ENCODE measurements around the gene ZNF740. TPM values are rescaled to one million over a fixed set of nuclear protein-coding genes. Genes with fewer than 3 reads are reported as not detected.

The ZNF740 gene
- polyA plus RNA-seq, 1 of the 3 experiments (the other 2 are of a cell fraction) = 14.6 TPM

DNA sequence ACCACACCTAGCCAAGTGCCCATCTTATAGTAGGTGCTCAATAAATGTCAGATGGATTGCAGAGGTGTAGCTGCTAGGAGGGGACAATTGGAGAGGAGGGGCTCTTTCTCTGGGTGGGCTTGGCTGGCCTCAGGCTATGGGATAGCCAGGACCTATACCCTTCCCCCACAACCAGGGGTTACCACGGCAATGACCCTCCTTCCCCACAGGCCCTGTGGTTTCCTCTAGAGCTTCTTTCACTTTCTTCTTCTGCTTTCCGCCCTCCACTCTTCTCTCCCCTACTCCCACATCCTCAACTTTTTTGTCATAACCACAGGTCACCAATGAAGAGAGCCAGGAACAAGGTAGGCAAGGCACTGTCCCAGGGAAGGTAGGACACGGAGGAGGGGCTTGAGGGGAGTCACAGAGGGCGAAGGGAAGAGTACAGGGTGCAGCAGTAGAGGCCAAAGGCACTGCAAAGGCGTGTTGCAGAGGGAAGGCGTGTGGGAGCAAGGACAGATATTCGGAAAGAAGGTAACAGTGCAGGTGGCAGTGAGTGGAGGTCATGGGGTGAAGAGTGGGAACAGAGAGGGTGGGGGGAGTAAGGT, 28.4 kb downstream of the ZNF740 start:
- 78% methylated on average over 7 of the region's 7 CpGs for WGBS (ENCODE audit: low lambda C conversion rate)

More for the DNA sequence above, 28.4 kb downstream of the ZNF740 start:
- Histone ChIP-seq H2AFZ (ENCODE audit: low read depth) (no peak overlapping the region), H3K4me3 (ENCODE audit: low read depth in 2 of 2, low read length in 1 of 2) (no peak overlapping the region), H3K36me3 (replicated peaks in 1 of 2; ENCODE audit: control insufficient read depth in 1 of 2, insufficient read depth in 2 of 2, low read length in 1 of 2) (peaks cover 21 to 32% of the 10 kb centered on the region in 2 experiments), H3K9me2 (no peaks in the 10 kb centered on the region), H3K9ac (no peak overlapping the region), H3K79me2 (ENCODE audit: insufficient read depth) (no peaks in the 10 kb centered on the region), H4K20me1 (ENCODE audit: insufficient read depth) (no peaks in the 10 kb centered on the region), H3K4me2 (no peak overlapping the region), H3F3A (replicated peaks; ENCODE audit: insufficient read depth) (peaks cover 13% of the 10 kb centered on the region), H3K27me3 (ENCODE audit: insufficient read depth) (no peaks in the 10 kb centered on the region), H3K4me1 (ENCODE audit: control insufficient read depth in 1 of 2, insufficient read depth in 2 of 2, low read depth in 1 of 2, low read length in 1 of 2) (peaks cover 3 to 11% of the 10 kb centered on the region in 2 experiments; a peak in 2 of 4 replicates), H3K27ac (ENCODE audit: low read depth in 2 of 2, low read length in 1 of 2) (no peak overlapping the region), H3K9me3 (no peaks in the 10 kb centered on the region)
- no peak for DNase-seq
- ChIA-PET POLR2A (interaction anchor here (0.6 kb wide), 1 partner anchor 89 kb away, joined by 3 read pairs; no protein-coding TSS in a partner anchor), CTCF (interaction anchor here (0.9 to 14.8 kb wide), 8 partner anchors 11 to 143 kb away, joined by 3 to 363 read pairs (median 28); partner anchors contain the start of genes ESPL1, MYG1 and PFDN5)
- TF ChIP-seq CTCF (IDR thresholded peaks at IDR 0.05) = no peak
- TF ChIP-seq USF2 (IDR thresholded peaks at IDR 0.05; ENCODE audit: borderline replicate concordance, low read depth, low read length) = no peak
- no peak for TF ChIP-seq YY1 (IDR thresholded peaks at IDR 0.05; ENCODE audit: low read depth)
- TF ChIP-seq, protein P1, sequence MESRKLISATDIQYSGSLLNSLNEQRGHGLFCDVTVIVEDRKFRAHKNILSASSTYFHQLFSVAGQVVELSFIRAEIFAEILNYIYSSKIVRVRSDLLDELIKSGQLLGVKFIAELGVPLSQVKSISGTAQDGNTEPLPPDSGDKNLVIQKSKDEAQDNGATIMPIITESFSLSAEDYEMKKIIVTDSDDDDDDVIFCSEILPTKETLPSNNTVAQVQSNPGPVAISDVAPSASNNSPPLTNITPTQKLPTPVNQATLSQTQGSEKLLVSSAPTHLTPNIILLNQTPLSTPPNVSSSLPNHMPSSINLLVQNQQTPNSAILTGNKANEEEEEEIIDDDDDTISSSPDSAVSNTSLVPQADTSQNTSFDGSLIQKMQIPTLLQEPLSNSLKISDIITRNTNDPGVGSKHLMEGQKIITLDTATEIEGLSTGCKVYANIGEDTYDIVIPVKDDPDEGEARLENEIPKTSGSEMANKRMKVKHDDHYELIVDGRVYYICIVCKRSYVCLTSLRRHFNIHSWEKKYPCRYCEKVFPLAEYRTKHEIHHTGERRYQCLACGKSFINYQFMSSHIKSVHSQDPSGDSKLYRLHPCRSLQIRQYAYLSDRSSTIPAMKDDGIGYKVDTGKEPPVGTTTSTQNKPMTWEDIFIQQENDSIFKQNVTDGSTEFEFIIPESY (IDR thresholded peaks at IDR 0.05; ENCODE audit: borderline replicate concordance, low read depth) = no peak
- no peak for TF ChIP-seq FOXM1 (IDR thresholded peaks at IDR 0.05; ENCODE audit: low read depth)
- no peak for TF ChIP-seq USF1 (IDR thresholded peaks at IDR 0.05; ENCODE audit: borderline replicate concordance, low read depth)
- no peak for TF ChIP-seq RAD21 (IDR thresholded peaks at IDR 0.05; ENCODE audit: low read length)
- TF ChIP-seq, protein P2, sequence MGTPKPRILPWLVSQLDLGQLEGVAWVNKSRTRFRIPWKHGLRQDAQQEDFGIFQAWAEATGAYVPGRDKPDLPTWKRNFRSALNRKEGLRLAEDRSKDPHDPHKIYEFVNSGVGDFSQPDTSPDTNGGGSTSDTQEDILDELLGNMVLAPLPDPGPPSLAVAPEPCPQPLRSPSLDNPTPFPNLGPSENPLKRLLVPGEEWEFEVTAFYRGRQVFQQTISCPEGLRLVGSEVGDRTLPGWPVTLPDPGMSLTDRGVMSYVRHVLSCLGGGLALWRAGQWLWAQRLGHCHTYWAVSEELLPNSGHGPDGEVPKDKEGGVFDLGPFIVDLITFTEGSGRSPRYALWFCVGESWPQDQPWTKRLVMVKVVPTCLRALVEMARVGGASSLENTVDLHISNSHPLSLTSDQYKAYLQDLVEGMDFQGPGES (IDR thresholded peaks at IDR 0.05; ENCODE audit: low read depth, low read length) = no peak
- TF ChIP-seq GABPA (IDR thresholded peaks at IDR 0.05; ENCODE audit: low read depth) = no peak
- TF ChIP-seq TEAD4 (IDR thresholded peaks at IDR 0.05; ENCODE audit: borderline replicate concordance, insufficient read depth) = no peak
- TF ChIP-seq POLR2AphosphoS5 (IDR thresholded peaks at IDR 0.05; ENCODE audit: low read depth, low read length) = no peak
- no peak for TF ChIP-seq TCF12 (IDR thresholded peaks at IDR 0.05)
- TF ChIP-seq RXRA (IDR thresholded peaks at IDR 0.05; ENCODE audit: borderline replicate concordance, low read depth) = no peak
